Measurements from ENCODE around the gene LGMN.

- TF ChIP-seq CTCF (conservative IDR thresholded peaks at IDR 0.05 in 1 of 2, IDR thresholded peaks at IDR 0.05 in 1 of 2; ENCODE audit: low read depth in 1 of 2, low read length in 2 of 2) (no peak), EZH2 (IDR thresholded peaks at IDR 0.05; ENCODE audit: low read length, missing control alignments) (no peak)
Measured at GRCh38 chr14:92737206-92737605, 11.2 kb downstream of the LGMN start.
